GM23338 (cell line): ENCODE data around the gene COX4I1. TPM values are rescaled to one million over a fixed set of nuclear protein-coding genes. Genes with fewer than 3 reads are reported as not detected.

Experiments
- ATAC-seq: fragments of 200-7000 bp; cut with Tn5 transposase; 3 replicates; pipeline ENCODE4 v1.9.1; 2020
- DNase-seq: peaks from one replicate; pipeline ENCODE4 v3.0.0-alpha.2; 2015; ENCODE audit warnings: low spot score
- H2AFZ ChIP-seq: fragments of 200-600 bp; sonication (generic); 2 replicates; pipeline ENCODE4 v1.8.0; 2016; ENCODE audit warnings: antibody characterized with exemption, mild to moderate bottlenecking, moderate library complexity
- H3F3A ChIP-seq: fragments of 200-600 bp; sonication (generic); replicated peaks from 2 replicates; pipeline ENCODE4 v1.8.0; 2017; ENCODE audit warnings: antibody characterized with exemption, mixed run types, low read depth
- H3K27ac ChIP-seq: fragments of 200-600 bp; sonication (generic); 2 replicates; pipeline ENCODE4 v1.6.1; 2016; ENCODE audit warnings: low read depth
- H3K27me3 ChIP-seq: fragments of 200-600 bp; sonication (generic); 2 replicates; pipeline ENCODE4 v1.8.0; 2016; ENCODE audit warnings: mild to moderate bottlenecking, mixed run types, moderate library complexity; ENCODE audit not compliant: insufficient read depth
- H3K36me3 ChIP-seq: fragments of 200-600 bp; sonication (generic); 2 replicates; pipeline ENCODE4 v1.8.0; 2016; ENCODE audit warnings: mild to moderate bottlenecking; ENCODE audit not compliant: insufficient read depth
- H3K4me1 ChIP-seq: fragments of 200-600 bp; sonication (generic); 2 replicates; pipeline ENCODE4 v1.8.0; 2016; ENCODE audit warnings: mild to moderate bottlenecking, moderate library complexity; ENCODE audit not compliant: insufficient read depth
- H3K4me2 ChIP-seq: fragments of 200-600 bp; sonication (generic); 2 replicates; pipeline ENCODE4 v1.7.1; 2017; ENCODE audit warnings: mixed run types
- H3K4me3 ChIP-seq: fragments of 200-600 bp; sonication (generic); 2 replicates; pipeline ENCODE4 v1.6.1; 2016; ENCODE audit warnings: mixed run types
- H3K79me2 ChIP-seq: fragments of 200-600 bp; sonication (generic); replicated peaks from 2 replicates; pipeline ENCODE4 v1.8.0; 2017; ENCODE audit warnings: mild to moderate bottlenecking; ENCODE audit not compliant: insufficient read depth
- H3K9me2 ChIP-seq: fragments of 200-600 bp; sonication (generic); 2 replicates; pipeline ENCODE4 v1.8.0; 2017; ENCODE audit not compliant: insufficient read depth
- H4K20me1 ChIP-seq: fragments of 200-600 bp; sonication (generic); replicated peaks from 2 replicates; pipeline ENCODE4 v1.8.0; 2017; ENCODE audit warnings: mild to moderate bottlenecking; ENCODE audit not compliant: insufficient read depth
- H3K27ac Mint-ChIP-seq: 2 replicates; pipeline ENCODE4 v1.8.0; 2020; ENCODE audit warnings: inconsistent platforms, mild to moderate bottlenecking, moderate library complexity, mixed read lengths
- H3K27me3 Mint-ChIP-seq: 3 replicates; pipeline ENCODE4 v1.8.0; 2022; ENCODE audit warnings: low read depth, mild to moderate bottlenecking, moderate library complexity, mixed read lengths, inconsistent platforms; ENCODE audit not compliant: insufficient read depth, poor library complexity
- H3K36me3 Mint-ChIP-seq: 3 replicates; pipeline ENCODE4 v1.8.0; 2021; ENCODE audit warnings: low read depth, mild to moderate bottlenecking, inconsistent platforms, moderate library complexity, mixed read lengths
- H3K4me1 Mint-ChIP-seq: 3 replicates; pipeline ENCODE4 v1.8.0; 2020; ENCODE audit warnings: mild to moderate bottlenecking, inconsistent platforms, mixed read lengths
- H3K4me3 Mint-ChIP-seq: 3 replicates; pipeline ENCODE4 v1.8.0; 2021; ENCODE audit warnings: moderate library complexity, mild to moderate bottlenecking, inconsistent platforms, mixed read lengths
- H3K9me3 Mint-ChIP-seq: 3 replicates; pipeline ENCODE4 v1.8.0; 2020; ENCODE audit warnings: moderate library complexity, mild to moderate bottlenecking, inconsistent platforms, mixed read lengths
- CREB1 ChIP-seq: fragments of 250-450 bp; sonication (Bioruptor Pico); IDR thresholded peaks from 2 replicates; pipeline ENCODE4 v1.5.0; 2020; ENCODE audit warnings: low read depth, mild to moderate bottlenecking, moderate library complexity
- CTCF ChIP-seq, 2 experiments: fragments of 200-600 bp in 1 of 2; sonication (generic) in 1 of 2; conservative IDR thresholded peaks; 2 replicates each; pipeline versions ENCODE4 v1.5.1 to v1.6.1; 2016 to 2017; ENCODE audit warnings: antibody characterized with exemption in 2 of 2, low read depth in 2 of 2, mild to moderate bottlenecking in 2 of 2, moderate library complexity in 1 of 2
- ETS1 ChIP-seq: IDR thresholded peaks from 2 replicates; pipeline ENCODE4 v1.6.1; 2016; ENCODE audit warnings: antibody characterized with exemption
- JUNB ChIP-seq: IDR thresholded peaks from one replicate; pipeline ENCODE4 v1.6.1; 2016; ENCODE audit warnings: antibody characterized with exemption; ENCODE audit not compliant: unreplicated experiment
- NANOG ChIP-seq: IDR thresholded peaks from 2 replicates; pipeline ENCODE4 v1.6.1; 2016; ENCODE audit warnings: antibody characterized with exemption, borderline replicate concordance
- STAT1 ChIP-seq: IDR thresholded peaks from one replicate; pipeline ENCODE4 v1.6.1; 2016; ENCODE audit warnings: antibody characterized with exemption; ENCODE audit not compliant: unreplicated experiment
- ZNF114 ChIP-seq: fragments of 250-450 bp; sonication (Bioruptor Pico); IDR thresholded peaks from 2 replicates; pipeline ENCODE4 v1.5.0; 2020; ENCODE audit warnings: mild to moderate bottlenecking, moderate library complexity
- ZNF331 ChIP-seq: fragments of 250-450 bp; sonication (Bioruptor Pico); IDR thresholded peaks from 2 replicates; pipeline ENCODE4 v1.5.0; 2020; ENCODE audit warnings: low read depth, mild to moderate bottlenecking, moderate library complexity
- ZNF462 ChIP-seq: fragments of 250-450 bp; sonication (Bioruptor Pico); IDR thresholded peaks from 2 replicates; pipeline ENCODE4 v1.5.0; 2020; ENCODE audit warnings: mild to moderate bottlenecking, moderate library complexity
- polyA plus RNA-seq: library from polyadenylated mRNA; unstranded; fragments of >200 nt; fragmentation: Nextera tagmentation; extraction: Ambion mirVana; gene quantifications from 2 replicates; pipeline ENCODE4 v1.2.1, GENCODE V29; 2016
- total RNA-seq: library from RNA; depleted of rRNA; stranded (reverse); fragments of >200 nt; shearing (Covaris generic); gene quantifications from 2 replicates; pipeline ENCODE4 v1.2.3, GENCODE V29; 2014

COX4I1 gene
- total and polyA plus RNA-seq, 2 experiments from 2014 or later: 329 to 1,008 TPM

GRCh38 chr16:85753559-85753958 lies 45.9 kb upstream of the COX4I1 start (continued):
- no peak for TF ChIP-seq ZNF462 (CRISPR knock-in tag)
- TF ChIP-seq ETS1: no peak
- TF ChIP-seq NANOG: no peak
- no peak for TF ChIP-seq JUNB
- no peak for TF ChIP-seq CREB1 (CRISPR knock-in tag)
- no peak for TF ChIP-seq CTCF (conservative IDR thresholded peaks at IDR 0.05; ENCODE audit: low read depth in 2 of 2)
- TF ChIP-seq ZNF114 (CRISPR knock-in tag): no peak

- no peaks in the 10 kb centered on the region for H3K36me3 ChIP-seq
- no peak overlapping the region for H3K27ac Mint-ChIP-seq
- H3K4me2 ChIP-seq: no peak overlapping the region
- DNase-seq: no peak
- peaks cover 34% of the 10 kb centered on the region for H3K4me1 Mint-ChIP-seq
- no peak overlapping the region for H3K27ac ChIP-seq
- no peak overlapping the region for H2AFZ ChIP-seq
- ATAC-seq: no peak
- H3K4me1 ChIP-seq: peaks cover 34% of the 10 kb centered on the region
- no peaks in the 10 kb centered on the region for H3K9me3 Mint-ChIP-seq
- H3K9me2 ChIP-seq: no peaks in the 10 kb centered on the region
- H4K20me1 ChIP-seq: no peaks in the 10 kb centered on the region; the same call in 1 of the 2 replicates
- H3K4me3 ChIP-seq: no peak overlapping the region
- H3K36me3 Mint-ChIP-seq: no peaks in the 10 kb centered on the region
- H3K4me3 Mint-ChIP-seq: no peak overlapping the region
- peaks cover 27% of the 10 kb centered on the region for H3K27me3 ChIP-seq
- peaks cover 37% of the 10 kb centered on the region for H3K27me3 Mint-ChIP-seq
- no peaks in the 10 kb centered on the region for H3K79me2 ChIP-seq
- H3F3A ChIP-seq: no peaks in the 10 kb centered on the region; the same call in 1 of the 2 replicates
- TF ChIP-seq ZNF331 (CRISPR knock-in tag) (no peak), NANOG (no peak), ZNF114 (CRISPR knock-in tag) (no peak), JUNB (no peak), CTCF (conservative IDR thresholded peaks at IDR 0.05; ENCODE audit: low read depth in 2 of 2) (no peak), STAT1 (no peak)
These were observed 45.5 kb upstream of the COX4I1 start for GRCh38 chr16:85753976-85754375.
